Measurements from ENCODE around the gene MIB1. TPM values are rescaled to one million over a fixed set of nuclear protein-coding genes. Genes with fewer than 3 reads are reported as not detected.
A peak's percentile ranks its signal among the peaks of the same experiment; 100 is the strongest.

Gene MIB1
- total RNA-seq, 1 donor from 2014 or later: 88.3 TPM

MicroRNAs encoded within 50 kb of the gene (microRNA counts, 767-probe panel; counts per million panel counts)
- microRNA hsa-miR-1 (12,230 counts per million, percentile 60 among the panel's probes with 10 or more counts), microRNA hsa-miR-133a (13,942 counts per million, percentile 76 among the panel's probes with 10 or more counts)

Other genes with a start within 250 kb of the MIB1 start
- gene ESCO1, start 140.1 kb upstream of the MIB1 start, total RNA-seq: 20.4 and 23.9 TPM in 2 replicates
- 15.1 and 15.6 TPM in 2 replicates for gene SNRPD1, start 128.5 kb upstream of the MIB1 start, total RNA-seq
- gene ABHD3, start 36.0 kb upstream of the MIB1 start, total RNA-seq: 1.4 and 2.9 TPM in 2 replicates